Measurements from ENCODE around the gene SERPINA9.
"Not testable (repeated sequence)": the region's sequence is repeated elsewhere in the genome, so short reads cannot be mapped to it uniquely, and the experiment has no call there.

Gene SERPINA9, protein sequence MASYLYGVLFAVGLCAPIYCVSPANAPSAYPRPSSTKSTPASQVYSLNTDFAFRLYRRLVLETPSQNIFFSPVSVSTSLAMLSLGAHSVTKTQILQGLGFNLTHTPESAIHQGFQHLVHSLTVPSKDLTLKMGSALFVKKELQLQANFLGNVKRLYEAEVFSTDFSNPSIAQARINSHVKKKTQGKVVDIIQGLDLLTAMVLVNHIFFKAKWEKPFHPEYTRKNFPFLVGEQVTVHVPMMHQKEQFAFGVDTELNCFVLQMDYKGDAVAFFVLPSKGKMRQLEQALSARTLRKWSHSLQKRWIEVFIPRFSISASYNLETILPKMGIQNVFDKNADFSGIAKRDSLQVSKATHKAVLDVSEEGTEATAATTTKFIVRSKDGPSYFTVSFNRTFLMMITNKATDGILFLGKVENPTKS

DNA sequence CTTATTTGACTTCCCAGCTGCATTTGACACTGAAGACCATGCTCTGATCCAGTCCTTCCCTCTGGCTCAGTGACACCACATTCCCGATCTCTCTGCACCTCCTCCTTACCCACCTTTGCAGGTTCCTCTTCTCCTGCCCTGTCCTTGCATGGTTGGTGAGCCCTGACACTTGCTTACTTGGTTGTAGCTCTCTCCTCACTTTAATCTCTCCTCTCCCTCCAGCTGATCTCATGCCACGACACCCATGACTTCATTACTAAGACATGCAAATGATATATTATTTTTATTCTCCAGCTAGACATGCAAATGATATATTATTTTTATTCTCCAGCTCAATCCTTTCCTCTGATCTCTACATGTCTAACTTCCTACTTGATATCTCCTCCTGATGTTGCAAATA, at the start of gene SERPINA9:
TSS of gene SERPINA9 (minus strand) at position 175 of the 400 bp plus-strand sequence. CDS start 6,357 bp downstream, outside the sequence.
- intact Hi-C loops (cut with micrococcal nuclease) = no loop called here
- H3K4me1 Mint-ChIP-seq (ENCODE audit: low read depth) = no peaks in the 10 kb centered on the region
- H3K9me3 Mint-ChIP-seq = peaks cover 20% of the 10 kb centered on the region
- no peak within 1 kb of the TSS for H3K4me3 Mint-ChIP-seq
- no peaks in the 10 kb centered on the region for H3K36me3 Mint-ChIP-seq (ENCODE audit: low read depth)
- peaks cover 7% of the 10 kb centered on the region for H3K27me3 Mint-ChIP-seq
- H3K27ac Mint-ChIP-seq = no peak within 1 kb of the TSS

- H3K27ac Mint-ChIP-seq = no peak overlapping the region
- H3K4me3 Mint-ChIP-seq = no peak overlapping the region
- H3K9me3 Mint-ChIP-seq = peaks cover 19% of the 10 kb centered on the region
- no peaks in the 10 kb centered on the region for H3K36me3 Mint-ChIP-seq (ENCODE audit: low read depth)
- no peaks in the 10 kb centered on the region for H3K4me1 Mint-ChIP-seq (ENCODE audit: low read depth)
- H3K27me3 Mint-ChIP-seq = no peaks in the 10 kb centered on the region
- intact Hi-C loops (cut with micrococcal nuclease) = no loop called here
Observed at GRCh38 chr14:94524093-94524492, 48.1 kb upstream of the SERPINA9 start.

DNA sequence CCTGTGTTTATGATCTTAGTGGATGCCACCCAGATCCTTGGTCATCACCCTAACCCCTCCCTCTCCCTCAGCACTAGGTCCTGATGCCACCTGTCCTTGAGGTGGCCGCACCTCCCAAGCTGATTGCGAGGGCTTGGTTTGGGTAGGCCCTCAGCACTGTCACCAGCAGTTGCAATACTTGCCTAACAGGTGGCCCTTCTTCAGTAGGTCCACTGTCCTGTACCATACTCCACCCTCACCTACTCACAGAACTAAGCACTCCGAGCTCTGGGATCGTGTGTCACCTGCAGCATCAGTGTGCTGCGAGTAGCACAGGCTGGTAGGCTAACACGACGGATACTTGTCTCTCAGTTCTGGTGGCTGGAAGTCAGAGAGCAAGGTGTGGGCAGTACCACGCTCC, 47.3 kb upstream of the SERPINA9 start:
- H3K27me3 Mint-ChIP-seq = no peaks in the 10 kb centered on the region

GRCh38 chr14:94522115-94522724, 46.2 kb upstream of the SERPINA9 start:
- no peaks in the 10 kb centered on the region for H3K27me3 Mint-ChIP-seq
- H3K36me3 Mint-ChIP-seq (ENCODE audit: low read depth) = no peaks in the 10 kb centered on the region
- peaks cover 20% of the 10 kb centered on the region for H3K9me3 Mint-ChIP-seq
- H3K27ac Mint-ChIP-seq = no peak overlapping the region
- H3K4me3 Mint-ChIP-seq = no peak overlapping the region
- H3K4me1 Mint-ChIP-seq (ENCODE audit: low read depth) = no peaks in the 10 kb centered on the region
- intact Hi-C loops (cut with micrococcal nuclease) = no loop called here

More for the DNA sequence above, 47.3 kb upstream of the SERPINA9 start:
- H3K4me3 Mint-ChIP-seq = no peak overlapping the region
- peaks cover 20% of the 10 kb centered on the region for H3K9me3 Mint-ChIP-seq
- H3K36me3 Mint-ChIP-seq (ENCODE audit: low read depth) = no peaks in the 10 kb centered on the region
- H3K4me1 Mint-ChIP-seq (ENCODE audit: low read depth) = no peaks in the 10 kb centered on the region
- intact Hi-C loops (cut with micrococcal nuclease) = no loop called here
- H3K27ac Mint-ChIP-seq = no peak overlapping the region

DNA sequence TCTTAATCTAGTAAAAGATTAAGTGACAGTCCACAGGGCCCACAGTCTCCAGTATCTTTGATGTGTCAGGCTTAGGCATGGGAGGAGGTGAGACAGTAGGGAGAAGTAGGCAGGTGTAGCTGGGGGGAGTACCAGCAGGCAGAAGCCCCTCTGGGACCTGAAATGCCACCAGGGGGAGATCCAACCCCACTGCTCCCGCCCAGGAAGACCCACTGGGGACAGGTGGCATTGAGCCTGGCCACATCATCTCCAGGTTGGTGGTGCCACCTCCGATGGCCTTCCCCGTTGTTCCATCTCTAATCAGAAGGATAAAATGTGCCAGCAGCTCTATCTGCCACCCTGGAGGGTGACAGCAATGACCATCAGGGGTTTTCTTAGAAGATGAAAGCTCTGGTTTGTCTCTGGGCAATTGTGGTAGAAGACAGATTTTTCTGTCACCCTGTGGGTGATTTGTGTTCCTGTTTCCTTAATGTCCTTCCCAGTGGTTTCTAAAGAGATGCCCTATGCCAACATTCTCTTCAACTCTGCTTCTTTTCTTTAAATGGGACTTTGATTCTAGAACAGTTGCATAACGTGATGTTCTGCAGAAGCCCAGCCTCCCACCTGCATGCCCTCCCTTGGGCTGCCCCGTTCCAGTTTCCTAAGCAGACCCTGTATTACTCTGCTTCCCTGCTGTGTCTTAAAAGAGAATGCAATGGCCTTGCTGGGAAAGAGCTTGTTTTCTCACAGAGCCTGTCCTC, 45.5 kb upstream of the SERPINA9 start:
- no peak overlapping the region for H3K4me3 Mint-ChIP-seq
- intact Hi-C loops (cut with micrococcal nuclease) = no loop called here
- no peaks in the 10 kb centered on the region for H3K4me1 Mint-ChIP-seq (ENCODE audit: low read depth)
- no peaks in the 10 kb centered on the region for H3K36me3 Mint-ChIP-seq (ENCODE audit: low read depth)
- H3K9me3 Mint-ChIP-seq = peaks cover 20% of the 10 kb centered on the region
- no peak overlapping the region for H3K27ac Mint-ChIP-seq
- H3K27me3 Mint-ChIP-seq = no peaks in the 10 kb centered on the region

GRCh38 chr14:94517641-94518257, 41.8 kb upstream of the SERPINA9 start:
- no peaks in the 10 kb centered on the region for H3K27me3 Mint-ChIP-seq
- no peak overlapping the region for H3K27ac Mint-ChIP-seq
- no peaks in the 10 kb centered on the region for H3K4me1 Mint-ChIP-seq (ENCODE audit: low read depth)
- intact Hi-C loops (cut with micrococcal nuclease) = no loop called here
- no peak overlapping the region for H3K4me3 Mint-ChIP-seq
- no peaks in the 10 kb centered on the region for H3K36me3 Mint-ChIP-seq (ENCODE audit: low read depth)
- peaks cover 8% of the 10 kb centered on the region for H3K9me3 Mint-ChIP-seq

DNA sequence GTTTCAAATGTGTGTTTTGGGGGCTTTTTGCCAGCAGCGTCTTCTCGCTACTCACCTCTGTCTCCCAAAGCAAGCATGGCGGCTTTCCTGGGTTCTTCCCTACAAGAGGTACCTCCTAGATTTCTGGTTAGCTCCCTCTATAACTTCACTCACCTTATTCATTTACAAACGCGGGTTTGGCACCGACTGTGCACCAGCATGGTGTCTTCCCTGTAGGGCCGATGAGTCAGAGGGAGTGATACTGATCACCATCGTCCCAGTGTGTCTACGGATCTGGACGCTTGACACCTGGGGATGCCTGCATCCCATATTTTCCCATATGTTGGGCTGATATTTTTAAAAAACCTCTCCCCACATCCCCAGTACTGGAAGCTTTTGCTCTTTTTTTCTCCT, 41.2 kb upstream of the SERPINA9 start:
- H3K9me3 Mint-ChIP-seq = peaks cover 8% of the 10 kb centered on the region
- H3K4me3 Mint-ChIP-seq = no peak overlapping the region
- H3K27me3 Mint-ChIP-seq = no peaks in the 10 kb centered on the region
- no peaks in the 10 kb centered on the region for H3K4me1 Mint-ChIP-seq (ENCODE audit: low read depth)
- intact Hi-C loops (cut with micrococcal nuclease) = no loop called here
- H3K36me3 Mint-ChIP-seq (ENCODE audit: low read depth) = no peaks in the 10 kb centered on the region
- H3K27ac Mint-ChIP-seq = no peak overlapping the region

DNA sequence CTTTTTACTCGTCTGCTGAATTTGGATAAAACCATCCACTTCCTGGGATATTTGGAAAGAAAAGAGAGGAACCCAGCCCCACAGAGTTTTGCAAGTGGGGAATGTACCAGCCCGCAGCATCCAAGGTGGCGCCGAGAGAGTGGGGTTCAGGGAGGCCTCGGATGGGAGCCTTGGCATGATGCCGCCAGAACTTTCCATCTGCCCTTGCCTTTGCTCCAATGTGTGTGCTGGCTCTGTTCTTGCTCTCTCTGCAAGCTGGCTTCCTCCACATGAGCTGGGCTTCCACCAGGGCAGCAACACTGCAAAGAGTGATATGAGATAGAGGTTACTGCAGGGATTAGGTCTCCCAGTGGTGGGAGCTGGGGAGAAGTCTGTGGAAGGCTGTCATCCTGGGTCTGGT, 39.9 kb upstream of the SERPINA9 start:
- H3K27me3 Mint-ChIP-seq = no peaks in the 10 kb centered on the region
- H3K9me3 Mint-ChIP-seq = peaks cover 8% of the 10 kb centered on the region
- no peaks in the 10 kb centered on the region for H3K36me3 Mint-ChIP-seq (ENCODE audit: low read depth)
- H3K27ac Mint-ChIP-seq = no peak overlapping the region
- H3K4me3 Mint-ChIP-seq = no peak overlapping the region
- H3K4me1 Mint-ChIP-seq (ENCODE audit: low read depth) = no peaks in the 10 kb centered on the region
- intact Hi-C loops (cut with micrococcal nuclease) = no loop called here

- intact Hi-C loops (cut with micrococcal nuclease) = no loop called here
- Mint-ChIP-seq H3K27ac (no peak overlapping the region), H3K36me3 (ENCODE audit: low read depth) (no peaks in the 10 kb centered on the region), H3K9me3 (peaks cover 8% of the 10 kb centered on the region), H3K4me1 (ENCODE audit: low read depth) (no peaks in the 10 kb centered on the region), H3K4me3 (no peak overlapping the region), H3K27me3 (no peaks in the 10 kb centered on the region)
Observed at GRCh38 chr14:94515426-94515825, 39.4 kb upstream of the SERPINA9 start.

DNA sequence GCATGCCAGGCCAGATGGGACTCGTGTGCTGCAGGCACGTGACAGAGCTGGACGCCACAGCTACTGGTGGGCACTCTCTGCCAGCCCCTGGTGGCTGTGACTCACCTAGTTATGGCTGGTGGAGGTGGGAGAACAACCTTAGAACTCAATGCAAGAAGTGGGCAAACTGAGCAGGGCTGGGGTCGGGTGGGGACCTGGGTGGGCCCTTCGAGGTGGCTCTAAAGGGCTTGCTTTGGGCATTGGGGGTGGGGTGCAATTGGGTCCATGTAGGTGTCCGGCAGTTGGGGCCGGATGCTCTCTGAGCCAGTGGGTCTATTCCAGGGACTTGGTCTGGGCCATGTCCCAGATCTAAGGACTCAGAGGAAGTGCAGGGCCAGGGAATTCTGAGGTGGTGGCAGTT, 38.4 kb upstream of the SERPINA9 start:
- Mint-ChIP-seq H3K27ac (no peak overlapping the region), H3K36me3 (ENCODE audit: low read depth) (no peaks in the 10 kb centered on the region), H3K4me3 (no peak overlapping the region), H3K27me3 (no peaks in the 10 kb centered on the region), H3K9me3 (peaks cover 3% of the 10 kb centered on the region), H3K4me1 (ENCODE audit: low read depth) (no peaks in the 10 kb centered on the region)
- intact Hi-C loops (cut with micrococcal nuclease) = no loop called here

GRCh38 chr14:94510481-94510880, 34.5 kb upstream of the SERPINA9 start:
- H3K4me1 Mint-ChIP-seq (ENCODE audit: low read depth); H3K27me3 Mint-ChIP-seq; H3K9me3 Mint-ChIP-seq; intact Hi-C loops (cut with micrococcal nuclease); H3K36me3 Mint-ChIP-seq (ENCODE audit: low read depth); H3K27ac Mint-ChIP-seq; H3K4me3 Mint-ChIP-seq: not testable (repeated sequence)

GRCh38 chr14:94509356-94509755, 33.4 kb upstream of the SERPINA9 start, which contains the start of gene SERPINA12:
TSS of gene SERPINA12 (minus strand) at chr14:94509469. CDS start at chr14:94498397, 11,072 bp downstream.
- no peaks in the 10 kb centered on the region for H3K4me1 Mint-ChIP-seq (ENCODE audit: low read depth)
- H3K4me3 Mint-ChIP-seq = no peak within 1 kb of the TSS
- no peaks in the 10 kb centered on the region for H3K36me3 Mint-ChIP-seq (ENCODE audit: low read depth)
- intact Hi-C loops (cut with micrococcal nuclease) = no loop called here
- no peaks in the 10 kb centered on the region for H3K27me3 Mint-ChIP-seq
- H3K27ac Mint-ChIP-seq = no peak within 1 kb of the TSS
- H3K9me3 Mint-ChIP-seq = no peaks in the 10 kb centered on the region

DNA sequence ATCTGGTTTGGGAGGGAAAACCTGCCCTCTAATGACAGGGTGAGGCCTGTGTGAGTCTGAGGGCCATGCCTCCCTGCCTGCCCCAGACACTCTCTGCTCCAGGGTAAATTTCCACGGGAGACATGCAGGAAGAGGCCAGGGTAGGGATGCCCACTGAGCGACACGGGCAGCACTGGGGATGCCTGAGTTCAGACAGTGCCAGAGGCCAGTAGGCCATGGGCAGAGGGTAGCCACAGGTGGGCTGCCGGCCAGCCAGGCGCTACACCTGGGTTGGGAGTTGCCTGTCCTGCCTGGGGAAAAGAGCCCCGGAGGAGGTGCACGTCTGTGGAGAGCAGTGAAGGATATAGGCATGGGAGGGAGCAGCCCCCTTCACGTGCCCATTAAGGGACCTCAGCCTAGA, 29.6 kb upstream of the SERPINA9 start:
- no peaks in the 10 kb centered on the region for H3K9me3 Mint-ChIP-seq
- intact Hi-C loops (cut with micrococcal nuclease) = no loop called here
- H3K27me3 Mint-ChIP-seq = peaks cover 2% of the 10 kb centered on the region
- H3K4me3 Mint-ChIP-seq = no peak overlapping the region
- H3K36me3 Mint-ChIP-seq (ENCODE audit: low read depth) = no peaks in the 10 kb centered on the region
- no peak overlapping the region for H3K27ac Mint-ChIP-seq
- no peaks in the 10 kb centered on the region for H3K4me1 Mint-ChIP-seq (ENCODE audit: low read depth)

DNA sequence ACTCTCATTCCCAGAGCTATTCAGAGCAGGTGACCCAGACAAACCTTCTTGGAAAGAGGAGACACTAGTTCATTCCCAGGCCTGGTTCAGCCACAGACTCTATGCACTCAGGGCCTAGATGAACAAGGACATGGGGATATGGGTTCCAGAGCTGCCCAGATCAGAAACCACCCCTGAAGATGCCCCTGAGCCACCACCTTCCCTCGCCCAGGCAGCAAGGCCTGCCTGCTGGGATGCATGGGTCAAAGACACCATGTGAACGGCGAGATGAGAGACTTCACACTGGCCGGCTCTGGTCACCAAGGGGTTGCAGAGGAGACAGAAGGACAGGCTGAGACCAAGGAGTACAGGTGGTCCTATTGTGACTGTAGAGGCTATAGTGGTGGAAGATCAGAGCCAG, 29.2 kb upstream of the SERPINA9 start:
- Mint-ChIP-seq H3K27ac (no peak overlapping the region), H3K4me1 (ENCODE audit: low read depth) (no peaks in the 10 kb centered on the region), H3K36me3 (ENCODE audit: low read depth) (no peaks in the 10 kb centered on the region), H3K4me3 (no peak overlapping the region), H3K9me3 (no peaks in the 10 kb centered on the region), H3K27me3 (peaks cover 2% of the 10 kb centered on the region)
- intact Hi-C loops (cut with micrococcal nuclease) = no loop called here
